ENCODE data around the gene ILDR1.

ILDR1 gene

DNA sequence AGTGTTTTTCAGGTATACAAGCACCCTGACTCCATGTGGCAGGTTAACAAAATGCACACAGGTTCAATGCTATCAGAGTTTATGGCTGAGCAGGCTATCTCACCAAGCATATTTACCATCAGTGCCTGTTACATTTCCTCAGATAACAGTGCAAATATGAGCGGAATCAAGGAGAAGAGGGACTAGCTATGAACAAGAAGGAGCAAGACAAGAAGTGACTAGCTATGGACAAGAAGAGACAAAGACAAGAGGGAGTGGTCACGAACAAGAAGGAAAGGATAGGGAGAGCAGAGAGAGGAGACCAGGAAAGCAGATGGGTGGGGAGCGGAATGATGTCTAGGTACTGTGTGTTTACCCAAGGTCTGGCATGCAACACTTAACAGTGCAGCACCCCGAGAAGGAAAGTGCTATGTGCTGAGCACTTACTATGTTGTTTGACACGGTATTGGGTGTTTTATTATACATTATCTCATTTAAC lies 8.6 kb downstream of the ILDR1 start:
- Histone ChIP-seq H4K20me1 (ENCODE audit: insufficient read depth, low read length) (no peaks in the 10 kb centered on the region), H3K9ac (ENCODE audit: low read length) (no peak overlapping the region), H3K36me3 (replicated peaks; ENCODE audit: insufficient read depth, low read length) (no peaks in the 10 kb centered on the region), H3K4me3 (ENCODE audit: low read length) (no peak overlapping the region), H3K9me3 (replicated peaks; ENCODE audit: insufficient read depth, low read length) (no peaks in the 10 kb centered on the region), H3K9me2 (replicated peaks; ENCODE audit: insufficient read depth, low read length) (no peaks in the 10 kb centered on the region), H3F3A (ENCODE audit: insufficient read depth, low read length) (no peaks in the 10 kb centered on the region), H3K27ac (ENCODE audit: low read length) (no peak overlapping the region), H3K27me3 (replicated peaks; ENCODE audit: insufficient read depth, low read length) (no peaks in the 10 kb centered on the region), H2AFZ (ENCODE audit: low read length) (no peak overlapping the region), H3K79me2 (ENCODE audit: low read length) (peaks cover 16% of the 10 kb centered on the region), H3K4me2 (ENCODE audit: low read depth, low read length) (no peak overlapping the region), H3K4me1 (ENCODE audit: low read length) (peaks cover 24% of the 10 kb centered on the region)
- no peak for DNase-seq
- TF ChIP-seq EZH2phosphoT487 (IDR thresholded peaks at IDR 0.05; ENCODE audit: low read length) (no peak), EZH2 (optimal IDR thresholded peaks at IDR 0.05; ENCODE audit: low read depth, low read length) (no peak)
- TF ChIP-seq, protein P1, sequence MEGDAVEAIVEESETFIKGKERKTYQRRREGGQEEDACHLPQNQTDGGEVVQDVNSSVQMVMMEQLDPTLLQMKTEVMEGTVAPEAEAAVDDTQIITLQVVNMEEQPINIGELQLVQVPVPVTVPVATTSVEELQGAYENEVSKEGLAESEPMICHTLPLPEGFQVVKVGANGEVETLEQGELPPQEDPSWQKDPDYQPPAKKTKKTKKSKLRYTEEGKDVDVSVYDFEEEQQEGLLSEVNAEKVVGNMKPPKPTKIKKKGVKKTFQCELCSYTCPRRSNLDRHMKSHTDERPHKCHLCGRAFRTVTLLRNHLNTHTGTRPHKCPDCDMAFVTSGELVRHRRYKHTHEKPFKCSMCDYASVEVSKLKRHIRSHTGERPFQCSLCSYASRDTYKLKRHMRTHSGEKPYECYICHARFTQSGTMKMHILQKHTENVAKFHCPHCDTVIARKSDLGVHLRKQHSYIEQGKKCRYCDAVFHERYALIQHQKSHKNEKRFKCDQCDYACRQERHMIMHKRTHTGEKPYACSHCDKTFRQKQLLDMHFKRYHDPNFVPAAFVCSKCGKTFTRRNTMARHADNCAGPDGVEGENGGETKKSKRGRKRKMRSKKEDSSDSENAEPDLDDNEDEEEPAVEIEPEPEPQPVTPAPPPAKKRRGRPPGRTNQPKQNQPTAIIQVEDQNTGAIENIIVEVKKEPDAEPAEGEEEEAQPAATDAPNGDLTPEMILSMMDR (IDR thresholded peaks at IDR 0.05; ENCODE audit: low read length): no peak

DNA sequence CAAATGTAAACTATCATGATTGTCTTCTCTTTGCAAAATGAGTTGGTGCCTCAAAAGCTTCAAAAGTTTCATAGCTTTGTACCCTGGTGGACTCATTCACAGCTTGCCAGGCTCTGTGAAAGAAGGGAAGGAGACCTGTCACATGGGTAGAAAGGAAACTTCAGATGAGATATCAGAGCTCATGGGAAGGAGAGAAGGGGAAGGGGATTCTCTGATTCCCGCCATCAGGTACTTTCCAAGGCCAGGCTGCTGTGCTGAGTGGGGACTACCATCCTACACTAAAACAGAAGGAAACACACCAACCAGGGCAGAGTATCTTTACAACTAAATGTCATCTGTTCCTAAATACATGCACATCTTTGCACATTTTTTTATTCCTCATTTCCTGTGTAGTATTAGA lies 9.2 kb downstream of the ILDR1 start:
- Histone ChIP-seq H3K4me2 (ENCODE audit: low read depth, low read length) (no peak overlapping the region), H3K9me2 (replicated peaks; ENCODE audit: insufficient read depth, low read length) (no peaks in the 10 kb centered on the region), H3K4me1 (ENCODE audit: low read length) (peaks cover 24% of the 10 kb centered on the region), H3K9ac (ENCODE audit: low read length) (no peak overlapping the region), H3K27me3 (replicated peaks; ENCODE audit: insufficient read depth, low read length) (no peaks in the 10 kb centered on the region), H2AFZ (ENCODE audit: low read length) (no peak overlapping the region), H3K9me3 (replicated peaks; ENCODE audit: insufficient read depth, low read length) (no peaks in the 10 kb centered on the region), H3K4me3 (ENCODE audit: low read length) (no peak overlapping the region), H3F3A (ENCODE audit: insufficient read depth, low read length) (no peaks in the 10 kb centered on the region), H4K20me1 (ENCODE audit: insufficient read depth, low read length) (no peaks in the 10 kb centered on the region), H3K27ac (ENCODE audit: low read length) (no peak overlapping the region), H3K79me2 (ENCODE audit: low read length) (peaks cover 15% of the 10 kb centered on the region), H3K36me3 (replicated peaks; ENCODE audit: insufficient read depth, low read length) (no peaks in the 10 kb centered on the region)
- no peak for DNase-seq
- TF ChIP-seq EZH2 (optimal IDR thresholded peaks at IDR 0.05; ENCODE audit: low read depth, low read length) (no peak), EZH2phosphoT487 (IDR thresholded peaks at IDR 0.05; ENCODE audit: low read length) (no peak)
- TF ChIP-seq, protein P1 (IDR thresholded peaks at IDR 0.05; ENCODE audit: low read length): no peak

DNA sequence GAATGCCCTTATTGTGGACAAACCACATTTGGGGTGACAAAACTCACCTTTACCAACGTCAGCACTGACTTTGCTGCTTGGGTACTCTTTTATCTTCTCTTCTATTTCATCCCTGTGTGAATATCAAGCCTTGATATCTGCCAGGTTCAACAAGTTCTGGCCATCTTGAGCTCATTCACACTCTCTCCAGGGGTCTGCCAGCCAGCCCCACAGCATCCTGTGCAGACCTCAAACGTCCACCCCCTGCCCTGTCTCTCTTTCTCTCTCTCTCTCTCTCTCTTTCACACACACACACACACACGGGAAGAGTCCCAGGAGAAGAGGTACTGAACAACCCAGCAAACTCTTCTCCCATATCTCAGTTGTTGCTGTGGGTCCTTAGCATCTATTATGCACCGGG lies 10.7 kb downstream of the ILDR1 start:
- Histone ChIP-seq H3K79me2 (ENCODE audit: low read length) (peaks cover 12% of the 10 kb centered on the region), H3K9me2 (replicated peaks; ENCODE audit: insufficient read depth, low read length) (no peaks in the 10 kb centered on the region), H3K4me3 (ENCODE audit: low read length) (no peak overlapping the region), H3K27me3 (replicated peaks; ENCODE audit: insufficient read depth, low read length) (no peaks in the 10 kb centered on the region), H3K4me1 (ENCODE audit: low read length) (peaks cover 24% of the 10 kb centered on the region), H3K9ac (ENCODE audit: low read length) (no peak overlapping the region), H3F3A (ENCODE audit: insufficient read depth, low read length) (no peaks in the 10 kb centered on the region), H3K9me3 (replicated peaks; ENCODE audit: insufficient read depth, low read length) (no peaks in the 10 kb centered on the region), H3K27ac (ENCODE audit: low read length) (no peak overlapping the region), H3K36me3 (replicated peaks; ENCODE audit: insufficient read depth, low read length) (no peaks in the 10 kb centered on the region), H2AFZ (ENCODE audit: low read length) (no peak overlapping the region), H4K20me1 (ENCODE audit: insufficient read depth, low read length) (no peaks in the 10 kb centered on the region), H3K4me2 (ENCODE audit: low read depth, low read length) (no peak overlapping the region)
- TF ChIP-seq, protein P1 (IDR thresholded peaks at IDR 0.05; ENCODE audit: low read length): no peak
- TF ChIP-seq EZH2phosphoT487 (IDR thresholded peaks at IDR 0.05; ENCODE audit: low read length): no peak
- no peak for TF ChIP-seq EZH2 (optimal IDR thresholded peaks at IDR 0.05; ENCODE audit: low read depth, low read length)
- no peak for DNase-seq

Data from MM.1S (cell line).